GM21619 (cell line): ENCODE data around the gene CORO7.

Experiments
- ATAC-seq: cut with Tn5 transposase; IDR thresholded peaks from one replicate; pipeline ENCODE4 v1.9.1; 2021; ENCODE audit not compliant: unreplicated experiment

CORO7 gene

GRCh38 chr16:4426722-4427372, 10.5 kb upstream of the CORO7 start:
- no peak for ATAC-seq

DNA sequence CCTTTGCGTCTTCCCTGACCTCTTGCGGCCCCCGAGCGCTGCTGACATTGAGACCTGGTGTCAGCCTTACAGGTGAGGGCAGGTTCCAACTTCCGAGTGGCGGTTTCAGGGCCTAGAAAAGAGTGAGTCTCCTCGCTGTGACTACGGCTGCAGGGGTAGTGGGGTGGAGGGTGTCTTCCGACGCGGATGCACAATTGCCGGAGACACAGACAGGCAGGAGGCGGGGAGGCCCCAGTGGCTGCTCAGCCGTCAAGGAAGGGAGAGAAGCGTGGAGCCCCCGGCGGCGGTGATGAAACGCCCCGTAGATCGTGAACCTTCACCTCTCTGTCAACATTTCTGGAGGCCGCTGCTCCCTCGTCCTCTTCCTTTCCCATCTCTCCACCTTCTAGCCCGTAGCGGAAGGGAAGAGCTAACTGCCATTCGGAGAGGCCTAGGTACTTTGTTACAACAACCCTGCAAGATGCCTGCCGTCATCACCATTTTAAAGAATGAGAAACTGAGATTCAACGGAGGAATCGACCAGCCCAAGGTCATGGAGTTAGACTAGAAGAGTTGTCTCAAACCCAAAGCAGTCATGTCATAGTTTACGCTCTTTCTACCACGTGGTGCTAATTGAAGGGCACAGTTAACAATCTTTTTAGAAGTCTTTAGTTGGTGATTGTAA, 9.8 kb upstream of the CORO7 start:
- peak; percentile 32 for ATAC-seq

DNA sequence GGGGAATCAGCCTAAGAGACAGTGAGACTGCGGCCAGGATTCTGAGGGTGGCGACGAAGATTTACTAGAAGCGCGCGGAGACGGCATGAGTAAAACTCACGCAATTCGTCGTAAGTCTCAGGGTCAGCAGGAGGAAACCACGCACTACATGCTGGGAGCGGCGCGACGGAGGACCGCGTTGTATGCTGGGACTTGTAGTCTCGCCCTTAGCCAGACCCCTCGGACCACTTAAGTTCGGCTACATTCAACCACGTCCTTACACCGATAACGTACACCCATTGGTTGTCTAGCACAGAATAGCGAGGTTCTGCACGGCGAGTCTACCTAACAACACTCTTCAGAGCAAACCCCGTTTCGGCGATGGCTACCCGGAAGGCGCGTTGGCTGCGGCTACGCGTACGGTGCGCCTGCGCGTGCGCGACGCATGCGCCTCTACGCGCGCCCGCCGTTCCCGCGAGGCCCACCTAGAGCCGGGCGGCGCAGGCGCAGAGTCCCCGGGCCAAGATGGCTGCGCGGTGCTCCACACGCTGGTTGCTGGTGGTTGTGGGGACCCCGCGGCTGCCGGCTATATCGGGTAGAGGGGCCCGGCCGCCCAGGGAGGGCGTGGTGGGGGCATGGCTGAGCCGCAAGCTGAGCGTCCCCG, 9.1 kb upstream of the CORO7 start, which contains the start of gene DNAJA3:
DNAJA3 (plus strand) TSS at position 491 of the 643 bp plus-strand sequence; CDS start at position 505, 14 bp downstream.
- ATAC-seq = peak; percentile 79

GRCh38 chr16:4420505-4421105, 4.2 kb upstream of the CORO7 start:
- ATAC-seq = no peak

DNA sequence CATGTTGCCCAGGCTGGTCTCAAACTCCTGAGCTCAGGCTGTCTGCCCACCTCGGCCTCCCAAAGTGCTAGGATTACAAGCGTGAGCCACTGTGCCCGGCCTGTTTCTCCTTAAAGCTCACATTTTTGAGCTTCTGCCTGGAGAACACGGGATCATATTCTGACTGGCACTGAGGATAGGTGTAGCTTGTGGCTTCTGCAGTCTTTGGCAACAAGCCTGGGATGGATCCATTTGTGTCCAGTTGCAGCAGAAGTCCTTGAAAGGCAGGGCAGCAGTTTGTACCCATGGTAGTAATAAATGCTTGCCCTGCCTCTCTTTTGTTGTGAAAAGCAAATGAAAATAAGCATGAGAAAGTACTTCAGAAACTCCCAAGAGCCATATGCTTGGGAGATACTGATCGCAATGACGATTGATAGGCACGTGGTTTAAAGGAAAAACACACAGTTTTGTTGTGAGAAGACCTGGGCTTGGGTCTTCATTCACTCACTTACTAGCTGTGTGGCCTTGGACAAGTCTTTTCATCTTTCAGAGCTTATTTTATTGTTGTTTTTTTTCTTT, 3.1 kb upstream of the CORO7 start:
- ATAC-seq = no peak

DNA sequence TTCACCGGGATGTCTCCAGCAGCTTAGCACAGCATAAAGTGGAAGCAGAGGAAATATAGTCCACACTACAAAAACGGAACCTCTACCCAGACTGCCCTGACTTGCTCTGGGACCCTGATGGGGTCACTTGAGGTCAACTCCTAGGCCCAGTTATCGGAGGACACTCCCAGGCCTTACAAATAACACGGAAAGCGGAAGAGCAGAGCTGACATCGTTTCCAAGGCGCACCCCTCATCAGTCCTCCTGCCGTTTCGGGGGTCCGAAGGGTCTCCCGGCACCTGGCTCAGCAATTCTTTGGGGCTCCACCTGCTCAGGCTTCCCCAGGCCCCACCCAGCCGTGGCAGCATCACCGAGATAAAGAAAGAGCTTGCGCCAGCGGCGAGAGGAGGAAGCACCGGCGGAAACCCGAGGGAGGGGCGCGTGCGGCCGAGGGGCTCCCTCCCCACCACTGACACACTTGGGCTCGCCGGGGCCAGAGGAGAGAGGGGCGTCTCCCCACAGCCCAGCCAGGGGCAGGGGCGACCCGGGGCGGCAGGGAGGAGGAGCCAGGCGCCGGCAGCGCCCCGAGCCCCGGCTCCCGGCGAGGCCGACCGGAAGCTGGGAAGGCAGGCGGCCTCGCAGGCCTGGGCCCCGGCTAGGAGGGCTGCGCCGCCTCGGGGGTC, 727 bp downstream of the CORO7 start:
- ATAC-seq = no peak

- peak; percentile 54 for ATAC-seq
Observed at GRCh38 chr16:4414187-4414917, 2.0 kb downstream of the CORO7 start.

- no peak for ATAC-seq
Observed at GRCh38 chr16:4412854-4413253, 3.5 kb downstream of the CORO7 start.

DNA sequence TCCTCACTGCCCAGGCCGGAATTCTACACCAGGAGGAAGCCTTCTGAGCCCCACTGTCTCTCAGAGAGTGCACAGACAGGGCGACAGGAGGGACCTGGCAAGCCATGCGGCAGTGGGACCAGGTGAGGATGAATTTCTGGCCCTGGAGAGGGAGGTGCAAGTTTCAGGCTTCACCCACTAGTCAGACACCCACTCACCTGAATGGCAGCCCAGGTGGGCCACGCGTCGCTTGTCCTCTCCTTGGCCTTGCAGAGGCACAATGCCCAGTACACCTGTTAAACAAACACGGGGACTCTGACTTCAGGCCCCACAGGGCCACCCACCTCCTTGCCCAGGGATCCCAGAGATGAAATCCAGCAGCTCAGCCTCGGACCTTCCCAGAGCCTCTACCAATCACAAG, 4.2 kb downstream of the CORO7 start:
- no peak for ATAC-seq

GRCh38 chr16:4411684-4412083, 4.7 kb downstream of the CORO7 start:
- no peak for ATAC-seq

GRCh38 chr16:4410335-4411075, 5.9 kb downstream of the CORO7 start:
- ATAC-seq = no peak

- no peak for ATAC-seq
Observed at GRCh38 chr16:4409081-4409932, 7.1 kb downstream of the CORO7 start.

GRCh38 chr16:4408323-4408690, 8.1 kb downstream of the CORO7 start:
- ATAC-seq = no peak

DNA sequence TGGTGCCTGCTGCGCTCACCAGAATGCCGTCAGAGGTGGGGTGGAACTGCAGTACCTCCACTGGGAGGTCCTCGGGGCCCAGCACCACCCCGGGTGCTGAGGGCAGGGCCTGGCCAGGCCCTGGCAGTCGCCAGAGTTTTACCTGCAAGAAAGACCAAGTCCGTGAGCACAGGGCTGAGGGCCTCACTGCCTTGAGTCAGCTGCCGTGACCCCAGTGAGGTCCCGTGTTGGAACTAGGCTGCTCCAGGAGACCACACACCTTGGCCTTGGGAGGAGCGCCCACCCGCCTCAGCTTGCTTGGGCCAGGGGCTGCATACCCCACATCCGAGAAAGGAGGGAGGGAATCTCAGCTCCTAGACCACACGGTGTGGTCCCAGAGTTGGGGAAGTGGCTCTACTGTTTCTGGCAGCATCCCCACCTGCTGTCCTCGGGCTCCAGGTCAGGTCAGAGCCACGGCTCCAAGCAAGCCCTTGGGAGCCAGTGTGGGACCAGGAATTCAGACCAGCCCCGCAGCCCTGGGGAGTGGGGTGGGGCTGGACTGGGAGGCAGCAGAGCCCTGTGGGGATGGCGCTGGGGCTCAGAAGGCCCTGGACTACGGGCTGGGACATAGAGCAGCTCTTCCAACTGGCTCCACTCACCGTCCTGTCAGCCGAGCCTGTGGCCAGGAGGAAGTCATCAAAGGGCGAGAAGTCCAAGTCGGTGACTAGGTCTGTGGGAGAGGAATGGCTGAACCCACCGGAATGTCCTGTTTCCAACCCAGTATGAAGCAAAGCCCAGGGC, 8.7 kb downstream of the CORO7 start:
- no peak for ATAC-seq

- no peak for ATAC-seq
Observed at GRCh38 chr16:4404967-4405696, 11.3 kb downstream of the CORO7 start.

- ATAC-seq = no peak
Observed at GRCh38 chr16:4404247-4404966, 12.0 kb downstream of the CORO7 start.
